GM21447 (cell line): ENCODE measurements around the gene APELA.
"Not testable (repeated sequence)": the region's sequence is repeated elsewhere in the genome, so short reads cannot be mapped to it uniquely, and the experiment has no call there.

Source experiments
- ATAC-seq: cut with Tn5 transposase; IDR thresholded peaks from one replicate; pipeline ENCODE4 v1.9.1; 2021; ENCODE audit not compliant: unreplicated experiment

Gene APELA

DNA sequence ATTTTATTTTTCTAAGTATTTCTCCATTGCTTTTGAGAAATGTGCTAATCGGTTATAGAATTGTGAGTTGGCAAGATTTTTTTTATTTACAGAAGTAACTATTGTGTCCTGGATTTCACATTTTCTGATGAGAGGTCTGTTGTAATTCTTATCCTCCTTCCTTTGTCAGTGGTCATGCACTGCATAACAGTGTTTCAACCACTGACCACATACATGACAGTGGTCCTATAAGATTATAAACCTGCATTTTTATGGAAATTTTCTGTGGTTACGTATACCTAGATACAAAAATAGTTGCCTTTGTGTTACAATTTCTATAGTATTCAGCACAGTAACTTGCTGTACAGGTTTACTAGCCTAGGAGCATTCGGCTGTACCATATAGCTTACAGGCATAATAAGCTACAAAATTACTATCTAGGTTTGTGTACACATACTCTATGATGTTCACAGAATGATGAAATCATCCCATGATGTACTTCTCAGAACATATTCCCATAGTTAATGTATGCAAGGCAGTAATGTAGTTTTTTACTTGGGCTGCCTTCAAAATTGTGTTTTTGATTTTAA is 47.8 kb downstream of the APELA start:
- no peak for ATAC-seq

DNA sequence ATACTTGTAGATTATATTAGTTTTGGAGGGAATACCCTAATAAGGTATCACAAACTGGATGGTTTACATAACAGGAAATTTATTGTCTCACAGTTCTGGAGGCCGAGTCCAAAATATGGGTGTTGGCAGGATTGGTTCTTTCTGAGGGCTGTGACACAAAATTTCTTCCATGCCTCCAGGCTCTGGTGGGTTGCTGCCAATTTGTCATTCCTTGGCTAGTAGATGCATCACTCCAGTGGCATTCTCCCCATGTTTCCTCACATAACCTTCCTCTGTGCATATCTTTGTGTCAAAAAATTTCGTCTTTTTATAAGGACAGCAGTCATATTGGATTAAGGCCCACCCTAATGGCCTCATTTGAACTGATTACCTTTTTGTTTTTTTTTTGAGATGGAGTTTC is 49.3 kb downstream of the APELA start:
- ATAC-seq: no peak

DNA sequence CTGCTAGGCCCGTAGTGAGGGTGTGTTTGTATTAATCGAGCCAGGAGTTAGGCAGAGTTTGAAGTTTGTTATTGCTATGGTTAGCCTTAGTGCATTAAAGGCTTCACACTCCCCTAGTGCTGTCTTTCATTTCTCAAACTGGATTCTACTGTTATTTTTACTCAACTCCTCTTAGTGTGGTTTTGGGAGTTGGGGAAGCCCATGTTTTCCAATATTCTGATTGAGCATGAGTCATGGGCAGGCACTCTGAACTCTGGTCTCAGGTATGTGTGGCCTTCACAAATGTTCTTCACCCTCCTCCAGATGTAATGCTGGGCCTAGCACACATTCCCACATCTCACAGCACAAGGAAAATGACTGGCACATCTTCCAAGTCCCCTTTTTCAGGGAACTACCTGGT is 50.1 kb downstream of the APELA start:
- not testable (repeated sequence) for ATAC-seq

DNA sequence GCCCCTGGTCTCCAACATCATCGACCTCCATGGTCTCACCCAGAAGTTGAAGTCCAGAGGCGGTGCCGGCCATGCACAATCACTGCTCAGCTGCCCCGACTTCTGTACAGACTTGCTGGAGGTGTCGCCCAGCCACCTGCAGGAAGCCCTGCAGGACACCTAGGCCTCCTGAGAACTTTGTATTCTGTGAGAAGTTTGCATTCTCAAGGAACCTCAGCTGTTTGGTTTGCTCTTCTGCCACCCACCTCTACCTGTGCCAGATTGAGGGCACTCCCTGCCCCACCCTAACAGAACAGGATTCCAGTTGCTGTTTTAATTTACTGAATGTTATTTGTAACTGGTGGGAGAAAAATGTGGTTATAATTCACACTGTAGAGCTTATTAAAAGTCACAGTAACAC is 53.7 kb downstream of the APELA start:
- no peak for ATAC-seq

DNA sequence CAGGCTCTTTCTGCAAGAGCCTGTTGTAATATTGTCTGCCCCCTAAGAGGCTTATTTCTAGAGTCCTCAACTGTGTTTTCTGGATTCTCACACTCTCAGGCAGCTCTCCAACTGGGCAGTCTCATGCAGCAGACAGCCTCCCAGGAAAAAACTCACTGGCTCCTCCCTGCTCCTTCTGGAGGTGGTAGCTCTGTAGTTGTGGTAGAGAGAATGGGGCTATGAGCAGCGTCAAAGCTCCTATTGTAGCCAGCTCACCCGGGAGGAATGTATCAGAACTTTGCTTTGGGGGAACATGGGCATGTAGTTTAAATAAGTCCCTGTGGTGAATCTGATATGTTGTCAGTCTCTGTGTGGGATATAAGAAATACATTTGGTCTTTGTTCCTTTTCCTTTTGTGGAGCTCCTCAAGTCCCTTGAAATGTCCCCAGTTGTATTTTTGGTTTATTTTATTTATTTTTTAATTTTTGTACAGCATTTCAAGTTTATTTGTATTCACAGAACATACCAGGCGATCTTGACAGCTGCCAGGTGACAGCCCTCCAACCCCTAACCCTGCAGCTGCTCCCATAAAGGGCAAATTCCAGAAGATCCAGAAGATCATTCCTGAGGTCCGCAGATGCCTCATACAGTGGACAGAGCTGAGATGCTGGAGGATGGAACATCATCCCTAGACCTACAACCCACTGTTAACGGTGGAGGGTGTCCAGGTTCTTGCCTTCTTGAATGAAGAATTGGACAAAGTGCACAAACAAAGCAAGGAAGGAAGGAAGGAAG is 54.8 kb downstream of the APELA start:
- no peak for ATAC-seq

DNA sequence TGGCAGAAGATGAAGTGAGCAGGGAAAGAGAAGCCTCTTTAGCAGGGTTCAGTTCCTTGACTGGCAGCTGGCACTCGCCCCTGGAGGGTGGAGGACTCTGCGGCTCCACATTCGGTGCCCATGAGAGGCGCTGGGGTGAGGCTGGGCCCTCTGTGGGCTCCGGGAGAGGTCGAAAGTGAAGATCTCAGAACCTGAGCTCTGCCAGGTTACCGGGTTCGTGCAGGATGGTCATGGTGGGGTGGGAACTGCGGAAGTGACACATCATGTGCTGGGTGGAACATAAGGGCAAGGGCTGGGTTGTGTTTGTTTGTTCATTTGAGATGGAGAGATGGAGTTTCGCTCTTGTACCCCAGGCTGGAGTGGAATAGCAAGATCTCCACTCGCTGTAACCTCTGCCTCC is 56.3 kb downstream of the APELA start:
- ATAC-seq: no peak

DNA sequence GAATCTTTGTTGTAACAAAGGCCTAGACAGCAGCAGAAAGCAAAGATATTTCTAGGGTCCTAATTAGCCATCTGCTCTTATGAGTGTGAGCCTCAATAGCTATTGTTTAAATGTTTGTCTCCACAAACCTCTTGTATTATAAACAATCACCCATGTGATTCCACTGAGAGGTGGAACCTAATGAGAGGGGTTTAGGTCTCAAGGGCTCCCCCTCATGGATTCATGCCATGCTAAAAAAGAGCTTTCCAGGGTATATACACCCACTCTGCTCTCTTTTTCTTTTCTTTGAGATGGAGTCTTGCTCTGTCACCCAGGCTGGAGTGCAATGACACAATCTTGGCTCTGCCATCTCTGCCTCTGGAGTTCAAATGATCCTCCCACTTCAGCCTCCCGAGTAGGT is 58.4 kb downstream of the APELA start:
- ATAC-seq: peak; percentile 63

DNA sequence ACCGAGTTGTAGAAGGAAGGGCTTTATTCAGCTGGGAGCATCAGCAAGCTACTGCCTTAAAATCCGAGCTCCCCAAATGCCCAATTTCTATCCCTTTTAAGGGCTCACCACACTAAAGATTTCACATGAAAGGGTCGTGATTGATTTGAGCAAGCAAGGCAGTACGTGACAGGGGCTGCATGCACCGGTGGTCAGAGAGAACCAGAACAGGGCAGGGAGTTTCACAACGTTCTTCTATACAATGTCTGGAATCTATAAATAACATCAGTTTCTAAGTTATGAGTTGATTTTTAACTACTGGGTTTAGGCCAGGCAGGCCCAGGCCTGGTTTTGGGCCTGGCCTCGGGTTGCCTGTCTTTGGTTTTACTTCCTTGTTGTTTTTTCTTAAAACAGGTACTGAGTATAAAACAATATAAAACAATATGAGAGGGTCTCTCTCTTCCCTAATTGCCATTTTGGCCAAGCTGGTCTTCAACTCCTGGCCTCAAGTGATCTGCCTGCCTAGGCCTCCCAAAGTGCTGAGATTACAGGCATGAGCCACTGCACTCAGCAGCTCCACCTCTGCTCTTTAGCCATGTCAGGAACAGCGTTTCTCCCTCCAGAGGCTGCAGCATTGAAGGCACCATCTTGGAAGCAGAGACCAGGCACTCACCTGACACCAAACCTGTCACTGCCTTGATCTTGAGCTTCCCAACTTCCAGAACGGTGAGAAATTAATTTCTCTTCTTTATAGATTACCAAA is 59.1 kb downstream of the APELA start:
- peak; percentile 52 for ATAC-seq

DNA sequence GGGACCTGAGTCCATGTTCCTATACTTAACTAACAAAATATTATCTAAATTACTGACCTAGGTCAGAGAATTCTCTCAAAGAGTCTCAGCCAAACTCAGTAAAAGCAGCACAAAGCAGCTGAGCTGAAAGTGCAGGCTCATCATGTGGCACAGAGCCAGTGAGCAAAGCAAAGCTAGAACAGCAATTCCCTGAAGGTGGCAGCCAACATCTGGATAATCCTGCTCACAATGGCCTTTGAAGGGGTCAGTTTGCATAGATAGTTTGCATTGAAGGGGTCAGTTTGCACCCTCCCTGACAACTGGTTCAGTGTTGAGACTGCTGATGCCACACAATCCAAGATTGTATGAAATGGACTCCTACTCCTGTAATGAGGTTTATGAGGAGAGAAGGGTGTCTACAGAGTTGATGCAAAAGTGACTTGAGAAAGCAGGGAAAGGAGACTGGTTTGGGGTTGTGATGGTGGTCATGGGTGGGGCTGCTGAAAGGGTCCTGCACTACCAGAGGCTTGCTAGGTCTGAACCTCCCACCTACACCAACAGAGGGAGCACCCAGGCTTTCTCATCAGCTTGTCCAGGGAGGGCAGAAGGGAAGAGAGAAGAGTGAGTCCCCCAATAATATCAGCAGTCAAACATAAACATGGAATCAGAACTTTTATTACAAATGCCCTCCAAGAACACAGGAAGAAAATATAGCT is 60.7 kb downstream of the APELA start:
- ATAC-seq: peak; percentile 49

DNA sequence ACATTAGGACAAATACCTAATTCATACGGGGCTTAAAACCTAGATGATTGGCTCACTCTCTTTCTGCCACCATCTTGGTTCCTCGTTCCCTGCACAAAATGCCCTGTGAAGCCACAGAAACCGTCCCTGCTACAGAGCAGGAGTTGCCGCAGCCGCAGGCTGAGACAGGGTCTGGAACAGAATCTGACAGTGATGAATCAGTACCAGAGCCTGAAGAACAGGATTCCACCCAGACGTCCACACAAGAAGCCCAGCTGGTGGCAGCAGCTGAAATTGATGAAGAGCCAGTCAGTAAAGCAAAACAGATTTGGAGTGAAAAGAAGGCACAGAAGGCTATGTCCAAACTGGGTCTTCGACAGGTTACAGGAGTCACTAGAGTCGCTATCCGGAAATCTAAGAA is 66.2 kb downstream of the APELA start:
- ATAC-seq: no peak

DNA sequence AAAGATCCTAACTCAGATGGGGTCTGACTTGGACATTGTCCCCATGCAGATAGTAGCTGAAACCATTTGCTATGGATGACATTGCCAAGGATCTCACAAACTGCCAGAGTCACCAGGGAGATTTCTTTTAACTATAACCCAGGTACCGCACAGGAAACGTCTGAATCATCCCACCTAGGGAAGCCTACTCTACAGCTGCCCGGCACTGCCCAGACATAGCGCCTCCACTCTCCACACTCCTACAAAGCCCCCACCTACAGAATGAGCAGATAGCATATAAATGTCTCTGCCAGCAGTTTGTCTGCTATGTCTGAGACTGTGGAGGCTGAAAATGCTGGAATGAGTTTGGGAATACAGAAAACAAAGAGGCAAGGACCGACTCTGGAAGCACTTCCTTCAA is 68.2 kb downstream of the APELA start:
- ATAC-seq: no peak

DNA sequence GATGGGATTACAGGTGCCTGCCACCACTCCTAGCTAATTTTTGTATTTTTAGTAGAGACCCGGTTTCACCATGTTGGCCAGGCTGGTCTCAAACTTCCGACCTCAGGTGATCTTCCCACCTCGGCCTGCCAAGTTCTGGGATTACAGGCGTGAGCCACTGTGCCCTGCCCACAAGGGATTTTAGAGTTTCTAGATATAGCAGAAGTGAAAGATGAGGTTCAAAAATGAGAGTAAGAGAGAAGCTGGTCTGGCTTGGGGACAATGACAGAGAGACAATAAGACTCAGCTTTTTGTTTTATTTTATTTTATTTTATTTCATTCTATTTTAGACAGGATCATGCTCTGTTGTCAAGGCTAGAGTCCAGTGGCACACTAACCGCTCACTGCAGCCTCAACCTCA is 69.8 kb downstream of the APELA start:
- no peak for ATAC-seq
